Mononuclear cell (primary cell): ENCODE results near the gene UBN1. TPM values are rescaled to one million over a fixed set of nuclear protein-coding genes. Genes with fewer than 3 reads are reported as not detected.
A peak's percentile ranks its signal among the peaks of the same experiment; 100 is the strongest.

Experiments used
- H3K27me3 ChIP-seq: 2 replicates; pipeline ENCODE4 v1.6.0; 2011; ENCODE audit warnings: low read length, control low read depth; ENCODE audit not compliant: insufficient read depth
- H3K4me1 ChIP-seq: 2 replicates; pipeline ENCODE4 v1.5.1; 2011; ENCODE audit warnings: mild to moderate bottlenecking, low read length, control low read depth; ENCODE audit not compliant: insufficient read depth
- H3K4me3 ChIP-seq: 2 replicates; pipeline ENCODE4 v1.5.1; 2011; ENCODE audit warnings: mild to moderate bottlenecking, low read length, moderate library complexity
- H3K9me3 ChIP-seq: 2 replicates; pipeline ENCODE4 v1.5.1; 2011; ENCODE audit warnings: low read depth, mild to moderate bottlenecking, control low read depth, low read length
- total RNA-seq: library from RNA; depleted of rRNA; stranded (reverse); fragments of >200 nt; gene quantifications from one replicate; pipeline ENCODE4 v1.2.3, GENCODE V29; 2012

The UBN1 gene
- total RNA-seq, 1 donor: 47.1 TPM

- Histone ChIP-seq H3K27me3 (no peaks in the 10 kb centered on the region), H3K4me3 (no peak overlapping the region), H3K9me3 (no peaks in the 10 kb centered on the region), H3K4me1 (peaks cover 4% of the 10 kb centered on the region)
These were observed 9.4 kb upstream of the UBN1 start for GRCh38 chr16:4837733-4838501.

GRCh38 chr16:4839942-4840341 is 7.3 kb upstream of the UBN1 start:
- no peaks in the 10 kb centered on the region for H3K9me3 ChIP-seq
- no peaks in the 10 kb centered on the region for H3K4me1 ChIP-seq
- no peaks in the 10 kb centered on the region for H3K27me3 ChIP-seq
- no peak overlapping the region for H3K4me3 ChIP-seq

GRCh38 chr16:4840984-4841383 is 6.3 kb upstream of the UBN1 start:
- Histone ChIP-seq H3K27me3 (no peaks in the 10 kb centered on the region), H3K4me1 (peaks cover 8% of the 10 kb centered on the region), H3K4me3 (no peak overlapping the region), H3K9me3 (no peaks in the 10 kb centered on the region)

- Histone ChIP-seq H3K4me3 (peak overlapping the region; percentile 91), H3K9me3 (no peaks in the 10 kb centered on the region), H3K27me3 (no peaks in the 10 kb centered on the region), H3K4me1 (peaks cover 45% of the 10 kb centered on the region)
These were observed 779 bp upstream of the UBN1 start for GRCh38 chr16:4846503-4846900.

DNA sequence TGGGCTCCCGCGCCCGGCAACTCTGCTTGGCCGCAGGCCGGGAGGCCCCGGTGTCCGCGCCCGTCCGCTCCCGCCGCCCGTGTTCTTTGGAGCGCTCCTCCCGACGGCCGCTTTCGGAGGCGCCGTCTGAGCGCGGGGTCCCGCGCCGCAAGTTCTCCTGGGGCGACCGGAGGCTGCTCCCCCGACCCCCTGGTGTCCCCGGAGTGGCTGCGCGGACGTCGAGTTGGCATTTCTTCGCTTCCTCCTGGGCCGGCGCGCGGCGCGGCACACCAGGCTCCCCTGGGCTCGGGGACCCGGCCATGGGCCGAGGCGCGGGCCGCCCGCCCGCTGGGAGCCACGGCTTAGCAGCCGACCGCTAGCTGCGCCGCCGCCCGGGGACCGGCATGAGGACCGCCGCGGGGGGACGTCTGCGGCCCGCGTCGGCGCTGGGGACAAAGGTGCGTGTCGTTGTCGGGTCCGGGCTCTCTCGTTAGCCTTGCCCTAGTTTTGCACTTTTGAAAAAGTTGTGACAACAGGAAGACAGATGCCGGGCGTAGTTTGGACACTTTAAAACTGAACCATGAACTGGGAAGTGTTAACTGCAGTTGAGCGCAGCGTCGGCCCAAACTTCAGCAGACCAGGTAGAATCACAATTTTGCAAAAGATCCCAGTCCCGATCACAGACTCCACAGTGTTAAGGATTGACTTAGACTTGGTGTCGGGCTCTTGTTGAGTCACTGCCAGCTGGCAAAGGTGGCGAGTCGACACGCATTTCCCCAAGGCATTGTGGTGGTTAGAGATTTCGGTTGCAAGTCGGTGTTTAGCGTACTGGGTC is 700 bp downstream of the UBN1 start:
- Histone ChIP-seq H3K9me3 (no peaks in the 10 kb centered on the region), H3K4me3 (peak overlapping the region; percentile 91), H3K4me1 (peaks cover 54% of the 10 kb centered on the region), H3K27me3 (no peaks in the 10 kb centered on the region)

GRCh38 chr16:4850211-4850610 is 2.9 kb downstream of the UBN1 start:
- Histone ChIP-seq H3K4me1 (peaks cover 54% of the 10 kb centered on the region), H3K9me3 (no peaks in the 10 kb centered on the region), H3K4me3 (no peak overlapping the region), H3K27me3 (no peaks in the 10 kb centered on the region)

DNA sequence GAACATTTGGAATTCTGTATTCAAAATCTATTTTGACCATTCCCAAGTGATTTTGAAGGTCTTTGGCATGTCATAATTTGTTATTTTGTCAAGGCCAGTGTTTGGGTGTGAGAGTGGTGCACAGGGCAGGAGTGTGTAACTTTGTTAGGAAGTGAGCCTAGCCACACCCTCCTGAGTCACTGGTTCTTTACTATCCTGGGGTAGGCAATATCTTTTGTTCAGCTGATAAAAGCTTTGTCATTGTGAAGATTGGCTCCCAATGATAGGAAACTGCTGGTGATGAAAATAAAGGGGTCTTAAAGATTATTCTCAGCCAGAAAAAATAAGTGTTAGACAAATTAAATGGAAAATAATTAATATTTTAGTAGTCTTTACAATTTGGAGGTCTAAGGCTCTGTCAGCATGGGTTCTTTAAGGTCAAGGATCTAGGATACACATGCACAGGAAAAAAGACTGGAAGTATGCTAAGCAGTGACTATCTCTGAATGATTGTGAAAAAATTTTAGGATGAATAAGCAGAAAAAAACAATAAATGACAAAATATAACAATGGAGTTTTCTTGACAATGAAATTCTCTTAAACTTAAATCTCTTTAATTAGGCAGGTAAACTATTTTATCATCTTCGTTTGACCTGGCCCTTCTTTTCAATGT is 5.1 kb downstream of the UBN1 start:
- Histone ChIP-seq H3K27me3 (no peaks in the 10 kb centered on the region), H3K9me3 (no peaks in the 10 kb centered on the region), H3K4me1 (peaks cover 40% of the 10 kb centered on the region), H3K4me3 (no peak overlapping the region)

GRCh38 chr16:4855371-4855770 is 8.1 kb downstream of the UBN1 start:
- H3K4me3 ChIP-seq: no peak overlapping the region
- H3K9me3 ChIP-seq: no peaks in the 10 kb centered on the region
- no peaks in the 10 kb centered on the region for H3K27me3 ChIP-seq
- H3K4me1 ChIP-seq: peaks cover 17% of the 10 kb centered on the region

- H3K4me1 ChIP-seq: peaks cover 16% of the 10 kb centered on the region
- no peaks in the 10 kb centered on the region for H3K9me3 ChIP-seq
- no peaks in the 10 kb centered on the region for H3K27me3 ChIP-seq
- no peak overlapping the region for H3K4me3 ChIP-seq
These were observed 8.5 kb downstream of the UBN1 start for GRCh38 chr16:4855804-4856203.

DNA sequence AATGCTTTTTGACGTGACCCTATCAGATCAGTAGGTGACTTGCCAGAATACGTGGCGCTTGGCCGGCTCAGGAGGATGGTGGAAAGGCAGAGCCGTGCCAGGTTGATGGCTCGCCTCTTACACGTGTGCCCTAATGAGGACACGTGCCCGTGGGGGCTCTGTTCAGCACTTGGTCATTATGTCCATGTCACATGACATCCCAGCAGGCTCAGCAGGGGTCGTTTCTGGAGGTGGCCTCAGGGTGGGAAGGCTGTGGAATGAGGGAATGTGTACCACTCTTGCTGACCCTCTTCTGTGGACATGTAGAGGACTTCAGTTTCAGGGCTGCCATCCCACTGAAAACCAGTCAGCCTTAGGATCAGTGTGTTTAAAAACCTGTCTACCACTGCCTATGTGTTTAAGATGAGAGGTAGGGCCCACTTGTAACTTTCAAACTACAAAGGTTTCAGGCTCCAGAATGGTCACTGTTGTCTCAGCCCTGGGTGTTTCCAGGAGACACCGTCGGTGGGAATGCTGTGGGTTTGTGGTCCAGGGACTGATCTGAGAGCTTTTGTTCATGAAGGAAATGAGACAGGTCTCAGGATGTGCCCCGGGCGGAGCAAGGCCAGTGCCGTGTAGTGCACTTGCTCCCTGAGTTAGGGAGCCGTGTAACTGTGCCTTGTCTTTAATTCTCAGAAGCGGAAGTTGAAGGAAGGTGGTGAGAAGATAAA is 12.1 kb downstream of the UBN1 start:
- Histone ChIP-seq H3K4me3 (no peak overlapping the region), H3K9me3 (no peaks in the 10 kb centered on the region), H3K27me3 (no peaks in the 10 kb centered on the region), H3K4me1 (peaks cover 8% of the 10 kb centered on the region)

GRCh38 chr16:4859900-4860255 is 12.6 kb downstream of the UBN1 start:
- no peak overlapping the region for H3K4me3 ChIP-seq
- no peaks in the 10 kb centered on the region for H3K9me3 ChIP-seq
- peaks cover 8% of the 10 kb centered on the region for H3K4me1 ChIP-seq
- H3K27me3 ChIP-seq: no peaks in the 10 kb centered on the region

DNA sequence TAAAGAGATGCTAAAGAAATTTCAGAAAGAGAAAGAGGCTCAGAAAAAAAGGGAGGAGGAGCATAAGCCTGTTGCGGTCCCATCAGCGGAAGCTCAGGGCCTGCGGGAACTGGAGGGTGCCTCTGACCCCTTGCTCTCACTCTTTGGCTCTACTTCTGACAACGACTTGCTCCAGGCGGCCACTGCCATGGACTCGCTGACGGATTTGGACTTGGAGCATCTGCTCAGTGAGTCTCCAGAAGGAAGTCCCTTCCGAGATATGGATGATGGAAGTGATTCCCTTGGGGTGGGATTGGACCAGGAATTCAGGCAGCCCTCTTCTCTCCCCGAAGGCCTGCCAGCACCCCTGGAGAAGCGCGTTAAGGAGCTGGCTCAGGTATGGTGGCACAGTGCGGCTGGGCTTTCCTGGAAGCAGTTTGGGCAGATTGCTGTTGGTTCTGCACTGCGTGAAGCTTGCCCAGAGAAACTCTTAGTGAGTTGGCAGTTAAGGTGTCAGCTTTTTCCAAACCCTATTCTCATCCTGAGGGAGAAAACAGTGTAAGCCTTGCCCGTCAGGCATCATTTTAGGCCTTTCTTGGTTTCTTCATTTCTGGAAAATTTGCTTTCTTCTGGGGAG is 13.6 kb downstream of the UBN1 start:
- Histone ChIP-seq H3K4me3 (no peak overlapping the region), H3K4me1 (peaks cover 8% of the 10 kb centered on the region), H3K9me3 (no peaks in the 10 kb centered on the region), H3K27me3 (no peaks in the 10 kb centered on the region)

DNA sequence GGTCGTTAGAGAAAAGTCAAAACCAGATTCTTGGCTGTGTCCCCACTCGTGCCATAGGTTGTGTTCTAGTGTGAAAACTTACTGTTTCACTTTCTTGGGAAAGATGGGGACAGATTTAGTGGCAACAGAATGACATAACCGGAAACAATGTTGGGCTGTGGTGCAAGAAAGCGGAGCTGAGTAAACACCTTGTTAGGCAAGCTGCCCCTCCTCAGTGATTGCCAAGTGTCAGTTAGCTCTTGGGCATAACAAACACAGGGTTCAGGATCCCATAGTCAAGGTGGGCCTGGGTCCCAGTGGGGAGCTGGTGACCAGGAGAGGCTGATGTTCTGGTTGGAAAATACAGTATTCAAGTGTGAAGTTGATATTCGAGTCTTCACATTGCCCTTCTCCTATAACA is 15.4 kb downstream of the UBN1 start:
- Histone ChIP-seq H3K4me1 (peaks cover 8% of the 10 kb centered on the region), H3K9me3 (no peaks in the 10 kb centered on the region), H3K27me3 (no peaks in the 10 kb centered on the region), H3K4me3 (no peak overlapping the region)

DNA sequence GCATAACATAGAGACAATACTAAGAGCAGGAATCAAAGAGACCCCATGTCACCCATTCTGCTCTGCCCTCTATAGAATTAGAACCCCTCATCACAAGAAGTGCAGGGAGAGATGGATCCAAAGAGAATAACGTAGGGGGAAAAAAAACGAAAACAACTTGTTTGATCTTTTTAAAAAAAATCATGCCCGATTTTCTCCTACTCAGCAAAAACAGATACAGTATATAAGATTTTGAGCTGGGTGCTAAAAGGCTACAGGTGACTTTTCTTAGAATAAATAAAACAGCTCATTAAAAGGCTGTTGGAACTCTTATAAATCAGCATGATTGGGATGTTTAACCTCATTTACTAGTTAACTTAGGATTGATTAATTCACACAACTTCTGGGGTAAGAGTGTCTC is 17.4 kb downstream of the UBN1 start:
- peaks cover 8% of the 10 kb centered on the region for H3K4me1 ChIP-seq
- no peaks in the 10 kb centered on the region for H3K27me3 ChIP-seq
- no peaks in the 10 kb centered on the region for H3K9me3 ChIP-seq
- no peak overlapping the region for H3K4me3 ChIP-seq
